Hepatocyte (in vitro differentiated cells): ENCODE data around the gene PRODH.

Experiments used
- CTCF ChIP-seq: fragments of 200-600 bp; sonication (generic); IDR thresholded peaks from 2 replicates; pipeline ENCODE4 v1.5.1; 2016; ENCODE audit warnings: antibody characterized with exemption, mild to moderate bottlenecking; ENCODE audit not compliant: poor library complexity
- EZH2 ChIP-seq: fragments of 200-600 bp; sonication (generic); IDR thresholded peaks from 2 replicates; pipeline ENCODE4 v1.6.1; 2016; ENCODE audit warnings: antibody characterized with exemption, mild to moderate bottlenecking, borderline replicate concordance

GRCh38 chr22:18984564-18984963, 48.5 kb upstream of the PRODH start:
- TF ChIP-seq EZH2, result no peak
- TF ChIP-seq CTCF, result no peak
